Measurements from ENCODE around the gene PHACTR3. TPM values are rescaled to one million over a fixed set of nuclear protein-coding genes. Genes with fewer than 3 reads are reported as not detected.

PHACTR3 gene
- total RNA-seq, 1 donor from 2014 or later, result 6.8 TPM

GRCh38 chr20:59632541-59633113 lies 28.3 kb downstream of the PHACTR3 start:
- no peak for DNase-seq
- ATAC-seq, result no peak
- intact Hi-C loops (cut with micrococcal nuclease), result no loop called here

- ATAC-seq (no peak), DNase-seq (no peak)
- intact Hi-C loops (cut with micrococcal nuclease), result no loop called here
Measured at GRCh38 chr20:59633656-59634251, 29.4 kb downstream of the PHACTR3 start.

GRCh38 chr20:59634435-59635005 lies 30.2 kb downstream of the PHACTR3 start:
- DNase-seq (no peak), ATAC-seq (no peak)
- intact Hi-C loops (cut with micrococcal nuclease), result no loop called here

GRCh38 chr20:59636766-59637370 lies 32.5 kb downstream of the PHACTR3 start:
- ATAC-seq (no peak), DNase-seq (no peak)
- intact Hi-C loops (cut with micrococcal nuclease), result no loop called here

GRCh38 chr20:59640267-59640666 lies 35.9 kb downstream of the PHACTR3 start:
- ATAC-seq (no peak), DNase-seq (no peak)
- intact Hi-C loops (cut with micrococcal nuclease), result no loop called here

- no peak for ATAC-seq
- DNase-seq, result no peak
- intact Hi-C loops (cut with micrococcal nuclease), result no loop called here
Measured at GRCh38 chr20:59643615-59644061, 39.3 kb downstream of the PHACTR3 start.

- intact Hi-C loops (cut with micrococcal nuclease), result no loop called here
Measured at GRCh38 chr20:59644371-59644939, 40.1 kb downstream of the PHACTR3 start.

GRCh38 chr20:59645271-59645670 lies 40.9 kb downstream of the PHACTR3 start:
- DNase-seq, result no peak
- intact Hi-C loops (cut with micrococcal nuclease), result no loop called here
- ATAC-seq, result no peak

More at GRCh38 chr20:59644371-59644939, 40.1 kb downstream of the PHACTR3 start:
- ATAC-seq (no peak), DNase-seq (no peak)

GRCh38 chr20:59645761-59646171 lies 41.4 kb downstream of the PHACTR3 start:
- intact Hi-C loops (cut with micrococcal nuclease), result no loop called here
- ATAC-seq (peak; percentile 36), DNase-seq (no peak)

GRCh38 chr20:59646487-59646886 lies 42.1 kb downstream of the PHACTR3 start:
- DNase-seq, result no peak
- ATAC-seq, result no peak
- intact Hi-C loops (cut with micrococcal nuclease), result no loop called here

GRCh38 chr20:59647271-59647670 lies 42.9 kb downstream of the PHACTR3 start:
- intact Hi-C loops (cut with micrococcal nuclease), result no loop called here
- DNase-seq (no peak), ATAC-seq (no peak)

GRCh38 chr20:59648466-59649070 lies 44.2 kb downstream of the PHACTR3 start:
- no peak for ATAC-seq
- intact Hi-C loops (cut with micrococcal nuclease), result no loop called here
- no peak for DNase-seq

- DNase-seq, result no peak
Measured at GRCh38 chr20:59650418-59650817, 46.1 kb downstream of the PHACTR3 start.

GRCh38 chr20:59652381-59652780 lies 48.0 kb downstream of the PHACTR3 start:
- no peak for DNase-seq

More at GRCh38 chr20:59650418-59650817, 46.1 kb downstream of the PHACTR3 start:
- intact Hi-C loops (cut with micrococcal nuclease), result no loop called here
- no peak for ATAC-seq

GRCh38 chr20:59656417-59656816 lies 52.1 kb downstream of the PHACTR3 start:
- intact Hi-C loops (cut with micrococcal nuclease), result no loop called here
- no peak for DNase-seq
- ATAC-seq, result no peak

More at GRCh38 chr20:59652381-59652780, 48.0 kb downstream of the PHACTR3 start:
- no peak for ATAC-seq
- intact Hi-C loops (cut with micrococcal nuclease), result no loop called here

- intact Hi-C loops (cut with micrococcal nuclease), result no loop called here
- DNase-seq (no peak), ATAC-seq (no peak)
Measured at GRCh38 chr20:59657459-59658046, 53.2 kb downstream of the PHACTR3 start.

- ATAC-seq (no peak), DNase-seq (no peak)
- intact Hi-C loops (cut with micrococcal nuclease), result no loop called here
Measured at GRCh38 chr20:59660471-59660870, 56.1 kb downstream of the PHACTR3 start.

- intact Hi-C loops (cut with micrococcal nuclease), result no loop called here
- no peak for ATAC-seq
Measured at GRCh38 chr20:59661153-59661552, 56.8 kb downstream of the PHACTR3 start.

GRCh38 chr20:59661621-59662020 lies 57.3 kb downstream of the PHACTR3 start:
- intact Hi-C loops (cut with micrococcal nuclease), result no loop called here
- no peak for DNase-seq
- ATAC-seq, result no peak

More at GRCh38 chr20:59661153-59661552, 56.8 kb downstream of the PHACTR3 start:
- DNase-seq, result no peak

Measured in left ventricle myocardium superior (tissue), 1 donor.